Hematopoietic multipotent progenitor cell (in vitro differentiated cells): ENCODE results near the gene OBSCN. TPM values are rescaled to one million over a fixed set of nuclear protein-coding genes. Genes with fewer than 3 reads are reported as not detected.
"Not testable (repeated sequence)": the region's sequence is repeated elsewhere in the genome, so short reads cannot be mapped to it uniquely, and the experiment has no call there.

Experiments used
- DNase-seq, 3 donors: peaks; one replicate each; pipeline ENCODE4 v3.0.0-alpha.2; 2011 to 2015; ENCODE audit warnings: low read depth in 2 of 3, low spot score in 2 of 3
- total RNA-seq: library from RNA; depleted of rRNA; stranded (reverse); fragments of >200 nt; gene quantifications from one replicate; pipeline ENCODE4 v1.2.3, GENCODE V29; 2012

The OBSCN gene
- total RNA-seq, 1 donor = 85.9 TPM

DNA sequence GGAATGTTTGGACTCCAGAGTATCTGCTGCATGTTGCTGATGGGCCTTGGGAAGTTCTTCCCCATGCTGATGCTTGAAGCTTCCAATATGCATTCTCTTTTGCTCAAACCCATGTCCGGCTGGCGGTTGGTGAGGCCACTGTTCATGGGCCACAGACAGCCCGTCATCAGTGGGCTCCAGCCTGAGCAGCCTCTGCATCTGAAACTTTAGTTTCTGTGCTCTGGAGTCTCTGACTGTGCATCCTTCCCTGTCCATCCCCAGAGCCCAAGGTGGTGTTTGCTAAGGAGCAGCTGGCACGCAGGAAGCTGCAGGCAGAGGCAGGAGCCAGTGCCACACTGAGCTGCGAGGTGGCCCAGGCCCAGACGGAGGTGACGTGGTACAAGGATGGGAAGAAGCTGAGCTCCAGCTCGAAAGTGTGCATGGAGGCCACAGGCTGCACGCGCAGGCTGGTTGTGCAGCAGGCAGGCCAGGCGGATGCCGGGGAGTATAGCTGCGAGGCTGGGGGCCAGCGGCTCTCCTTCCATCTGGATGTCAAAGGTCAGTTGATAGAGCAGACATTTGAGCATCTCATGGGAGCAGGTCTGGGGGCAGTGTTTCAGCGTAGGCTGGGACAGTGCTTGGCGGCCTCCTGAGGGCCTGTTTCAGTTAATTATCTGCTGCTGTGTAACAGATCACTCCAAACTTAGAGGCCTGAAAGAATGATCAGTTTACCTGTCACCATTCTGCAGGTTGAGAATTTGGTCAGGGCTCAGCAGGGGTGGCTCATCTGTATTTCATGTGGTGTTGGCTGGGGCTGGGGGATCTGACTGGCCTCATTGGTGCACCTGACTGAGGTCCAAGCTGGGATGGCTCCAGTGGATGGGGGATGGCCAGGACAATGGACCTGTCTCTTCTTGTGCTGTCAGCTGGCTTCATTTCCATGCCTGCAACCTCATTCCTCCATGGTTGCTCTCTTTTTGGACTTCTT is 16.6 kb downstream of the OBSCN start:
- no peak for DNase-seq

DNA sequence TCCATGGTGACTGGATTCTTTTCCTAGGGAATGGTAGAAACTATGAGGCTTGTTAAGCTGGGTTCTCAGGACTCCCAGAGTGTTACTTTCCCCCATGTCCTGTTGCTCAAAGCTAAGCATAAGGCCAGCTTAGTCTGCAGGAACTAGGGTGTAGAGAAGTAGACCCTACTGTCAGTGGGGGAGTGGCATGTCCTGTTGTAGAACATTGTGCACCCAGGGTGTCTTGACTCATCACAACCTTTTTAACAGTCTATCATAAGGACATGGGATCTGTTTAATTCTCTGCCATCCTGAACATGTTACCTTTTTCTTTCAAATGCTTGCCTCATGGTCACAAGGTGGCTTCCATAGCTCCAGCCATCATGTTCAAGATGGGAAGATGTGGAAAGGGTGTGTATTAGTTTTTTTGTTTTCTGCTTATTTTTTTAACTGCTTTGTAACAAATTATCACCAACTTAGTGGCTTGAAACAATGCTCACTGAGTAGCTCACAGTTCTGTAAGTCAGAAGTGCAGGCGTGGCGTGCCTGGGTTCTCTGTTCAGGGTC is 17.4 kb downstream of the OBSCN start:
- no peak for DNase-seq

DNA sequence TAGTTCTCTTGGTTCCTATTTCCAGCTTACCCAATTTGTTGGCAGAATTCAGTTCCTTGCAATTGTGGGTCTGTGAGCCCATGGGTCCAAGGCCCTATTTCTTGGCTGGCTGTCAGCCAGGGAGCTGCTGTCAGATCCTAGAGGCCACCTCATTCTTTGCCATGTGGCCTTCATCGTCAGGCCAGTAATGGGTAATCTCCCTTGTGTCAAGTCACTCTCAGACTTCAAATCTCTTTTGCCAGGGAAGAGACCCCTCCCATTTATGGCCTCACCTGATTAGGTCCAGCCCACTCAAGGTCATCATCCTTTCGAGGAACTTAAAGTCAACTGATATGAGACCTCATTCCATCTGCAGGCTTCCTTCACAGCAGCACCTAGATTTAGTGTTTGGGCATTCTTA is 17.9 kb downstream of the OBSCN start:
- no peak for DNase-seq

DNA sequence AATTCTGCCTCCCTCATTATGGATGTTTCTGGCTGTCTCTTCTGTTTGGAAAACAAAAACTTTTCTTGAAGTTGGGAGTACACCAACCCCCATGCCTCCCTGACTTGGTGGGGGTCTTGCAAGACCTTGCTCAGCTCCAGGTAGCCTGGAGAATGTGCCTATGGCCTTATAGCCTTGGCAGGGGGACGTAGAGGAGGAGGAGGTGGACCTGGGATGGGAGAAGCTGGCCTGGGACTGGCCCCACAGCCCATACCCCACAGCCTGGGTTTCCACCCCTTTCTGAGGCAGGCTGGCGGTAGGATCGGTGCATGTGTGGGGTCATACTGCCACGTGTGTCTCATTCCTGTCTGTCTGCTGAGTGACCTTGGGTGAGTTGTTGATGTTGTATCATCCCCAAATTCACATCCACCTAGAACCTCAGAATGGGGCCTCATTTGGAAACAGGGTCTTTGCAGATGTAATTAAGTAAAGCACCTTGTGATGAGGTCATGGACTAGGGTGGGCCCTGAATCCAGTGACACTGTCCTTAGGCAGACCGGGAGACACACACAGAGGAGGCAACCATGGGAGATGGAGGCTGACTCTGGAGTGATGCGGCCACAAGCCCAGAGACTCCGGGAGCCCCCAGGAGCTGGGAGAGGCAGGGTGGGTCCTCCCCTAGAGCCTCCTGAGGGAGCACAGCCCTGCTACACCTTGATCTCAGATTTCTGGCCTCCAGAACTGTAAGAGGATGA is 18.5 kb downstream of the OBSCN start:
- DNase-seq = no peak

DNA sequence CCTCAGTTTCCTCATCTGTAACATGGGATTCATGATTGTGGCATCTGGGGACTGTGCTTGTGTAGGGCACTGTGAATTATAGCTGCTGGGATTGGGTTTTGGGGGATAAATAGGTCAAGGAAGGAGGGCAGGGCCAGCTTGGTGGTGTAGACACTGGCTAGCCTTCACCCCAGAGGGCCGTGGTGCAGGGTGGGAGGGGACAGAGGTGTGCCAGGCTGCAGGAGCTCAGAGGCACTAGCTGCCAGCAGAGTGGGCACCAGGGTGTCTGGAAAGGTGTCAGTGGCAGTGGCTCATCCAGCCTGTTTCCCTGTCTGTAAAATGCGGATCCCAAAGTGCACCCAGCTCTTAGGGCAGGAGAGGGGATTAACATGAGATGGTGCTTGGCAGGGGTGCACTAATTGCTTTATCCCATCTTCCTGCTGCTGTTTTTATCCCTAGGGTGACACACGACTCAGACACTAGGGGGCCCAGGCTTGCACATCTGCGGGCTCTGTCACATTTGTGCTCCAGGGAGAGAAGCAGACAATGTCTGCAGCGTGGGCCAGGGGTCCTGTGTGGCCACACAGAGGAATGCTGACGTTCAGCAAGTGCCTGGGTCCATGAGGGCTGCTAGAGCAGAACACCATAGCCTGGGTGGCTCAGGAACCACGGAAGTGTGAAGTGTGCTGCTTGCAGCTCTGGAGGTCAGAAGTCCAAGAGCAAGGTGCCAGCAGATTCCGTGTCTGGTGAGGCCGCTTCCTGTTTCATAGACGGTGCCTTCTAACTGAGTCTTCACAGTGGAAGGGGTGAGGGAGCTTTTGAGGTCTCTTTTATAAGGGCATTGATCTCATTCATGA is 19.3 kb downstream of the OBSCN start:
- DNase-seq = no peak

DNA sequence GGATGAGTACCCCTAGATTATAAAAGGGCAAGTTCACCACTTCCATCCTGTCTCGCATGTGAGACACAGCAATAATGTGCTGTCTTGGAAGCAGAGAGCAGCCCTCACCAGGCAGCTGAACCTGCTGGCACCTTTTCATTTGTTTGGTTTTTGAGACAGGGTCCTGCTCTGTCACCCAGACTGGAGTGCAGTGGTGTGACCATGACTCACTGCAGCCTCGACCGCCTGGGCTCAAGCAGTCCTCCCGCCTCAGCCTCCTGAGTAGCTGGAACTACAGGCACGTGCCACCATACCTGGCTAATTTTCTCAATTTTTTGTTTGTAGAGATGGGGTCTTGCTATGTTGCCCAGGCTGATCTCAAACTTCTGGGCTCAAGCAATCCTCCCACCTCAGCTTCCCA is 20.3 kb downstream of the OBSCN start:
- DNase-seq = not testable (repeated sequence)

DNA sequence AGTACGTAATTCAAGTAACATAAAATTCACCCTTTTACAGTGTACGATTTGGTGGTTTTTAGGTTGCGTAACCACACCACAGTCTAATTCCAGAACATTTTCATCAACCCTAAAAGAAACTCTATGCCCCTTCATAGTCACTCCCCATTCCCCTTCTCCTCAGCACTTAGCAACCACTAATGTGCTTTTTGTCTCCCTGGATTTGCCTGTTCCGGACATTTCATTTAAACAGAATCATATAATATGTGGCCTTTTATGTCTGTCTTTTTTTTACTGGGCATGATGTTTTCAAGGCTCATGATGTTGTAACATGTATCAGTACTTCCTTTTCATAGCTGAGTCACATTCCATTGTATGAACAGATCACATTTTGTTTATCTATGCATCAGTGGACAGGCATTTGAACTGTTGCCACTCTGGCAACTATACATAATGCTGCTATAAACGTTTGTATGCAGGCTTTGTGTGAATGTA is 20.8 kb downstream of the OBSCN start:
- no peak for DNase-seq

DNA sequence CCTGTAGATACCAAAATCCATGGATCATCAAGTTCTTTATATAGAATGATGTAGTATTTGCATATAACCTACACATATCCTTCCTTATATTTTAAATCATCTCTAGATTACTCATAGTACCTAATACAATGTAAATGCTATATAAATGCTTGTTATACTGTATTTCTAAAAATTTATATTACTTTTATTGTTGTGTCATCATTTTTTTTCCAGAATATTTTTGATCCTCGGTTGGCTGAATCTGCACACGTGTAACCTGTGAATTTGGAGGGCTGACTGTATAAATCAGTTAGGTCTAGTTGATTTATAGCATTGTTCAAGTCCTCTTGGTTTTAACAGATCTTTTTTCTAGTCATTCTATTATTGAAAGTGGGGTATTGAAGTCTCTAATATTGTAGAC is 23.3 kb downstream of the OBSCN start:
- no peak for DNase-seq

DNA sequence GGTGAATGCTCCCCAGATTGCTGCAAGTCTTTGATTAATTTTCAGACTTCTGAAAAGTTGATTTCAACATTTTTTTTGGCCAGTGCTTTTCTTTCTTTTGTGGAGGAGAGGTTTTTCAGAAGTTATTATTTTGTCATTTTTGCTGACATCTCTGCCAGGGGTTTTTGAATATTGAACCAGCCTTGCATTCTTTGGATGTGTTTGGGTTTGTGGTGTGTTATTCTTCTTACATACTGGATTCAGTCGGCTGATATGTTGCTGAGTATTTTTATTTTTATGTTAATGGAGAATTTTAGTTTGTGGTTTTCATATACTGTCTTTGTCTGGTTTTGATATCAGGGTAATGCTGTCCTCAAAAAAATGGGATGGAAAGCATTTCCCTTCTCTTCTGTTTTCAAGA is 25.3 kb downstream of the OBSCN start:
- no peak for DNase-seq

DNA sequence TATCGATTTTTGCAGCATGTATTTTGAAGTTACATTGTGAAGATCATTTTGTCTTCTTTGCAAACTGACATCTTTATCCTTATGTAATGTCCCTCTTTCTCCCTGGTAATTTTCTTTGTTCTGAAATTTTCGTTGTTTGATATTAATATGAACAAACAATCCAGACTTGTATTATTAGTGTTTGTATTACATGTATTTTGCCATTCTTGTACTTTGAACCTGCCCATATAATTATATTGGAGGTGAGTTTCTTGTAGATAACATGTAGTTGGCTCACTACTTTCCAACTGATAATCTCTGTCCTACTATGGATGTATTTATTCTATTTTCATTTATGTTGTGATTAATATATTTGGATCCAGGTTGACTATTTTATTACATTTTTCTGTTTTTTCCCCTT is 27.1 kb downstream of the OBSCN start:
- no peak for DNase-seq

DNA sequence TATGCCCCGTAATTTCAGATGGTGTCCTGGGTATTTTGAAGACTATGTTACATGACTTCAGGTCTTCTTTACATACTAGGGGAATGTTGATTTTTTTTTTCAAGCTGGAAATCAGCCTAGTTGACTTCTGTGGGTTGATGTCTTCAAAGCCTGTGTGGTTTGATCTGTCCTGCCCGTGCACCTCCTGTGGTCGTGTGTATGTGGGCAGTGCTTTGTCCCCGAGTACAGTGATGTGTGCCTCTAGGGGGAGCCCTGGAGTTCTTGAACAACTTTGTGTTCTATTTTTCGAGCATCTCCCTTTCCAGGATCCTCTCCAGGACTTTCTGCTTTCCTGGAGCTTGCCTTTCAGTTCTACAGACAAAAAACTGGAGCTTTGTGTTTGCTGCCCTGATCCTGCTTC is 28.9 kb downstream of the OBSCN start:
- DNase-seq = no peak

DNA sequence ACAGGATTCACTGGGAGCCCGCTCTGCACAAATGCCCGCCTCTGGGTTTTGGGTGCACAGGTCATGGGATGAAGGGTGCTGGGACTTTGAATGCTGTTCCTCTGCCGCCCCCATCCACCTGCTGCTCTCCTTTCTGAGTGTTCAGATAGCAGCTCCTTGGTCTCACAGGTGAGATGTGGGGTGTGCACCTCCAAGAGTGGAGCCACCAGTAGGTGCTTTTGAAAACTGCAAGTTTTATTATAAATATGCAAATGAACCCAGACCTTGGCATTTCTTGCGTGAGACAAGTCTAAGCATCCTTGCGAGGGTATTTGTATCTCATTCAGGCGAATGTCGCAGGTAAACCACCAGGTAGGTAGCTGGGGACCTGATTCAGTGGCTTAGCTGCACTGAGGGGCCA is 30.2 kb downstream of the OBSCN start:
- DNase-seq = no peak

DNA sequence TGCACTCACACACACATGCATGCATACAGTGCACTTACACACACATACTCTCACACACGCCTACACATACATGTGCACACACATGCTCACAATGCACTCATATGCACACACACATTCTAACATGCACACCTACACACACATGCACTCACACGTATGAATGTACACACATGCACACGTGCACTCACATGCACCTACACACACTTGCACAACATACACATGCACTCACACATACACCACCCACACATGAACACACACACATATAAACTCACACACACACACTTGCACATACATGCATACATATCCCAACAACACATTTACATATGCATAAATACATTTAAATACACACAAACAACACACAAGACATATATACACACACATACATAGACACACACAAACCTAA is 30.6 kb downstream of the OBSCN start:
- DNase-seq = no peak

DNA sequence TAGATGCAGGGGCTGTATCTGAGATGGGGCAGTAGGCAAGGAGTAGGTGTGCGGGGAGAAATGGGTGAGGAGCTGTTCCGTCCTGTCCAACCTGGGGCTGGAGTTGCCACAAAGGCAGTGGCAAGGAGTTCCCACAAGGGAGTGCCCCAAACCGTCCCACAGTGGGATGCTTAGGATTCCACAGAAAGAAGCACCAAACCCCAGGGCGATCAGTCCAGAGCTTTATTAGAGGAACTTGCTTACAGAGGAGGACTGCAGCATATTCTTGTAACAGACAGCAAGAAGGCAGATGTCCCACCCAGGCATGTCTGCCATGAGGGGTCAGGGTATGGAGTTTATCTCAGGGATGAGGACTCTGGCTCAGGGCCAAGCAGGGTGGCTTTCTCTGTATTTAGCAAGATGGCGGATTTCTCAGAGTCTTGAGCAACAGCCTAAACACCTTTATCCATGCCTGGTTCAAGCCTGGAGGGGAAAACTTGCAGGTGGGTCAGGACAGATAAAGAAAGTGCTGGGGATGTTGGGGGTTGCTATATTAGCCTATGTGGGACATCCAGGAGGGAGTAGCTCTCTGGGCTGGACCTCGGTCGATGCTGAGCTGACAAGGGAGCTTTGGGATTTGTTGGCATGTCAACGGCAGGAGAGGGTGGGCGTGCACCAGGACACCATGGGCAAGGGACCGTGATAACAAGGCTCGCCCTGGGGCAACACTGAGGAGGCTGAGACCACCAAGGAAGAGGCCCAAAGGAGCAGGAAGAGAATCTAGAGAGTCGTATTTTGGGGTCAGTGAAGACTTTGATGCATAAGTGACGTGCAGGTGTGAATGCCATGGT is 32.8 kb downstream of the OBSCN start:
- no peak for DNase-seq

DNA sequence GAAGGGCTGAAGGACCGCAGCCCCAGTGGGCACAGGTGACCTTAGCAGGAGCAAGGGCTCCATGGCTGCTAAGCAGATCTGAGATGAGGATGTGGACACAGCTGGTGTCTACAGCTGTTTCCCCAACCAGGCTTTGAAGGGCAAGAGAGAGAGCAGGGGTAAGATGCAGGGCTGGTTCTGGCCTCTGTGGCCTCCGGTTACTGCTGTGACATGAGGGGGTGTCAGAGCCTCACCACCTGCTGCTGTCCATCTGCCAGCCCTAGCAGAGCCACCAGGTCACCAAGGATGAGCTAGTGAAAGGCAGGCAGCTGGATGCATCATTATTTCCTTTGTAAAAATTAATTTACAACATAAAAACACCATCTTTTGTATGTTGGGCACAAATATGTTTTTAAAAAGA is 33.4 kb downstream of the OBSCN start:
- DNase-seq = no peak

DNA sequence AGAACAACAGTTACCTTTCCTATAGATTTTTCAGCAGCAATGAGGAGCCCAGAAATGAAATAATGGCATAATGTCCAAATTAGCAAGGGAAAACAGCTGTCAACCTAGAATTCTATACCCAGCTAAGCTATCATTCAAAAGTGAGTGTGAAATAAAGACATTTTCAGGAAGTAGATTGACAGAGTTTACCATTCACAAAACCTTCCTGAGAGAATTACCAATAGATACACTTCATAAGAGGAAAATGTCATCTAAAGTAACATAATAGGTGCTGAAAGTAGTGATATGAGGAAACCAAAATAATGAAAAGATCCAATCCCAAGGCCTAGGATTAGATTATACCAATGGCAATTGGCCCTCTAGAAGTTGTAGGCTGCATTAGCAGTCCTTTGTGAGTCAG is 34.6 kb downstream of the OBSCN start:
- peak in 2 of 3 donors; percentile 9 to 38 for DNase-seq

DNA sequence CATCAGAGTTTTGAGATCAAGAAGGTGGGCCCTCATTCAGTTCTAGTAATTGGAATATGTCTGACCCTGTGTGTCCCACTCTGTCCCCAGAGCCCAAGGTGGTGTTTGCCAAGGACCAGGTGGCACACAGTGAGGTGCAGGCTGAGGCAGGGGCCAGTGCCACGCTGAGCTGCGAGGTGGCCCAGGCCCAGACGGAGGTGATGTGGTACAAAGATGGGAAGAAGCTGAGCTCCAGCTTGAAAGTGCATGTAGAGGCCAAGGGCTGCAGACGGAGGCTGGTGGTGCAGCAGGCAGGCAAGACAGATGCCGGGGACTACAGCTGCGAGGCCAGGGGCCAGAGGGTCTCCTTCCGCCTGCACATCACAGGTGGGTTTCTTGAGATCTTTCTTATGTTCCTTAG is 35.2 kb downstream of the OBSCN start:
- no peak for DNase-seq

DNA sequence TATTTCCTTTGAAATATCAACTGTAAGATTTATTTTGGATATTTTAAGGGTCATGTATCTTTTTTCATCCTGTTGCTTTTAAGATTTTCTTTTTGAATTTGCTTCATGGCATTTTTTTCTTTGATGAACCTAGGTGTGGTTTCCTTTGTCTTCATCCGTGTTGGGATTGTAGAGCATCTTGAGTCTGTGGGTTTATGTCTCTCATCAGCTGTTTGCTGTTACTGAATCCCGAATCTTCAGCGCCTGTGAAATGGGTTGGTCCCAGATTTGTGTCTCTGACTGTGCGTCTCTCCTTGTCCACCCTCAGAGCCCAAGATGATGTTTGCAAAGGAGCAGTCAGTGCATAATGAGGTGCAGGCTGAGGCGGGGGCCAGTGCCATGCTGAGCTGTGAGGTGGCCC is 36.1 kb downstream of the OBSCN start:
- peak in 1 of 3 donors; percentile 20 for DNase-seq

DNA sequence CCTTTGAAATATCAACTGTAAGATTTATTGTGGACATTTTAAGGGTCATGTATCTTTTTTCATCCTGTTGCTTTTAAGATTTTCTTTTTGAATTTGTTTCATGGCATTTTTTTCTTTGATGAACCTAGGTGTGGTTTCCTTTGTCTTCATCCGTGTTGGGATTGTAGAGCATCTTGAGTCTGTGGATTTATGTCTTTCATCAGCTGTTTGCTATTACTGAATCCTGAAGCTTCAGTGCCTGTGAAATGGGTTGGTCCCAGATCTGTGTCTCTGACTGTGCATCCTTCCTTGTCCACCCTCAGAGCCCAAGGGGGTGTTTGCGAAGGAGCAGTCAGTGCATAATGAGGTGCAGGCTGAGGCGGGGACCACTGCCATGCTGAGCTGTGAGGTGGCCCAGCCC is 37.3 kb downstream of the OBSCN start:
- DNase-seq = peak in 1 of 3 donors; percentile 17
